HEK293 (cell line): ENCODE measurements around the gene UNC45B.
A peak's percentile ranks its signal among the peaks of the same experiment; 100 is the strongest.

Source experiments
- CTCF ChIA-PET: fragments of 350-600 bp; formaldehyde crosslinking; extraction: SDS; loops from one replicate; lab custom pipeline; 2021; ENCODE audit warnings: antibody characterized with exemption; lab: Yijun Ruan, JAX
- POLR2A ChIA-PET: fragments of 300-600 bp; formaldehyde crosslinking; extraction: SDS; loops from one replicate; lab custom pipeline; 2020; ENCODE audit warnings: antibody characterized with exemption, inconsistent platforms; lab: Yijun Ruan, JAX
- H3K27ac ChIP-seq: fragments of 200-500 bp; sonication (Bioruptor generic); 2 replicates; pipeline ENCODE4 v1.5.1; 2014; ENCODE audit warnings: low read depth, low read length, control low read depth, inconsistent platforms; ENCODE audit errors: extremely low read depth
- H3K36me3 ChIP-seq, 2 experiments: fragments of 200-500 bp in 1 of 2; sonication (Bioruptor generic) in 1 of 2; 1 replicate in 1 of 2; 2 replicates in 1 of 2; pipeline ENCODE4 v1.5.1; 2014 to 2017; ENCODE audit warnings: inconsistent platforms in 2 of 2, low read length in 2 of 2; ENCODE audit not compliant: control insufficient read depth in 2 of 2, insufficient read depth in 1 of 2
- H3K4me1 ChIP-seq: fragments of 200-500 bp; sonication (Bioruptor generic); 2 replicates; pipeline ENCODE4 v1.5.1; 2014; ENCODE audit warnings: mild to moderate bottlenecking, low read length, inconsistent platforms; ENCODE audit not compliant: control insufficient read depth, insufficient read depth
- H3K4me3 ChIP-seq: 2 replicates; pipeline ENCODE4 v1.5.1; 2011; ENCODE audit warnings: low read depth, mild to moderate bottlenecking, control low read depth, low read length, moderate library complexity
- H3K9me3 ChIP-seq: fragments of 200-500 bp; sonication (Bioruptor generic); 2 replicates; pipeline ENCODE4 v1.5.1; 2014; ENCODE audit warnings: low read depth, low read length, inconsistent platforms; ENCODE audit not compliant: control insufficient read depth, insufficient read depth
- GLIS2 ChIP-seq: fragments of 450-650 bp; formaldehyde crosslinking; IDR thresholded peaks from 2 replicates; pipeline ENCODE4 v1.5.1; 2016; ENCODE audit warnings: missing biosample characterization, missing genetic modification characterization
- KLF10 ChIP-seq: fragments of 450-650 bp; IDR thresholded peaks from 2 replicates; pipeline ENCODE4 v1.5.1; 2018; ENCODE audit warnings: missing biosample characterization, mild to moderate bottlenecking, missing genetic modification characterization
- TCF7L2 ChIP-seq: IDR thresholded peaks from 2 replicates; pipeline ENCODE4 v1.6.1; 2011; ENCODE audit warnings: low read depth, mild to moderate bottlenecking, inconsistent platforms, low read length, moderate library complexity, borderline replicate concordance
- TRIM28 ChIP-seq: IDR thresholded peaks from 2 replicates; pipeline ENCODE4 v1.6.1; 2011; ENCODE audit warnings: low read length, control low read depth, borderline replicate concordance
- ZBTB17 ChIP-seq: fragments of 450-650 bp; formaldehyde crosslinking; IDR thresholded peaks from 2 replicates; pipeline ENCODE4 v1.5.1; 2016; ENCODE audit warnings: missing biosample characterization, missing genetic modification characterization
- ZBTB21 ChIP-seq: fragments of 450-650 bp; formaldehyde crosslinking; IDR thresholded peaks from 2 replicates; pipeline ENCODE4 v1.5.1; 2017; ENCODE audit warnings: missing biosample characterization, missing genetic modification characterization
- ZBTB7A ChIP-seq: fragments of 450-650 bp; formaldehyde crosslinking; IDR thresholded peaks from 2 replicates; pipeline ENCODE4 v1.5.1; 2016; ENCODE audit warnings: low read depth, missing biosample characterization, missing genetic modification characterization
- ZFP37 ChIP-seq: fragments of 450-650 bp; formaldehyde crosslinking; IDR thresholded peaks from 2 replicates; pipeline ENCODE4 v1.5.1; 2016; ENCODE audit warnings: missing biosample characterization, missing genetic modification characterization
- ZNF121 ChIP-seq: fragments of 450-650 bp; formaldehyde crosslinking; IDR thresholded peaks from 2 replicates; pipeline ENCODE4 v1.5.1; 2016; ENCODE audit warnings: missing biosample characterization, missing genetic modification characterization
- ZNF184 ChIP-seq: fragments of 450-650 bp; IDR thresholded peaks from 2 replicates; pipeline ENCODE4 v1.5.1; 2018; ENCODE audit warnings: missing biosample characterization, mild to moderate bottlenecking, missing genetic modification characterization
- ZNF211 ChIP-seq: fragments of 450-650 bp; formaldehyde crosslinking; IDR thresholded peaks from 2 replicates; pipeline ENCODE4 v1.5.1; 2016; ENCODE audit warnings: low read depth, missing biosample characterization, missing genetic modification characterization
- ZNF24 ChIP-seq: fragments of 450-650 bp; formaldehyde crosslinking; IDR thresholded peaks from 2 replicates; pipeline ENCODE4 v1.5.1; 2016; ENCODE audit warnings: missing biosample characterization, missing genetic modification characterization
- ZNF311 ChIP-seq: fragments of 450-650 bp; formaldehyde crosslinking; IDR thresholded peaks from 2 replicates; pipeline ENCODE4 v1.5.1; 2017; ENCODE audit warnings: missing biosample characterization, missing genetic modification characterization, borderline replicate concordance
- ZNF37A ChIP-seq: fragments of 450-650 bp; IDR thresholded peaks from 2 replicates; pipeline ENCODE4 v1.5.1; 2018; ENCODE audit warnings: missing biosample characterization, missing genetic modification characterization
- ZNF394 ChIP-seq: fragments of 450-650 bp; formaldehyde crosslinking; IDR thresholded peaks from 2 replicates; pipeline ENCODE4 v1.5.1; 2016; ENCODE audit warnings: missing biosample characterization, missing genetic modification characterization, mild to moderate bottlenecking, moderate library complexity, borderline replicate concordance
- ZNF521 ChIP-seq: fragments of 450-650 bp; formaldehyde crosslinking; IDR thresholded peaks from 2 replicates; pipeline ENCODE4 v1.5.1; 2017; ENCODE audit warnings: missing biosample characterization, mild to moderate bottlenecking, missing genetic modification characterization
- ZNF548 ChIP-seq: fragments of 450-650 bp; formaldehyde crosslinking; IDR thresholded peaks from 2 replicates; pipeline ENCODE4 v1.5.1; 2016; ENCODE audit warnings: missing biosample characterization, missing genetic modification characterization
- ZNF561 ChIP-seq: fragments of 450-650 bp; IDR thresholded peaks from 2 replicates; pipeline ENCODE4 v1.5.1; 2018; ENCODE audit warnings: missing biosample characterization, missing genetic modification characterization, borderline replicate concordance
- ZNF596 ChIP-seq: fragments of 450-650 bp; IDR thresholded peaks from 2 replicates; pipeline ENCODE4 v1.5.0; 2018; ENCODE audit warnings: missing biosample characterization, mild to moderate bottlenecking, missing genetic modification characterization, moderate library complexity
- ZNF629 ChIP-seq: fragments of 450-650 bp; formaldehyde crosslinking; IDR thresholded peaks from 2 replicates; pipeline ENCODE4 v1.5.1; 2017; ENCODE audit warnings: missing biosample characterization, missing genetic modification characterization
- ZNF654 ChIP-seq: fragments of 450-650 bp; formaldehyde crosslinking; IDR thresholded peaks from 2 replicates; pipeline ENCODE4 v1.5.1; 2016; ENCODE audit warnings: low read depth, missing biosample characterization, missing genetic modification characterization
- ZNF670 ChIP-seq: fragments of 450-650 bp; formaldehyde crosslinking; IDR thresholded peaks from 2 replicates; pipeline ENCODE4 v1.5.1; 2016; ENCODE audit warnings: missing biosample characterization, missing genetic modification characterization, low read depth
- ZNF76 ChIP-seq: fragments of 450-650 bp; formaldehyde crosslinking; IDR thresholded peaks from 2 replicates; pipeline ENCODE4; 2016; ENCODE audit warnings: low read depth, missing biosample characterization, missing genetic modification characterization, borderline replicate concordance
- TF ChIP-seq, protein P1 (sequence below): fragments of 450-650 bp; formaldehyde crosslinking; optimal IDR thresholded peaks from 2 replicates; pipeline ENCODE3; 2016; ENCODE audit warnings: missing biosample characterization, mild to moderate bottlenecking, missing genetic modification characterization
- TF ChIP-seq, protein P2 (sequence below): fragments of 450-650 bp; IDR thresholded peaks from 2 replicates; pipeline ENCODE4 v1.5.1; 2018; ENCODE audit warnings: missing biosample characterization, missing genetic modification characterization
- TF ChIP-seq, protein P3 (sequence below): fragments of 450-650 bp; formaldehyde crosslinking; IDR thresholded peaks from 2 replicates; pipeline ENCODE4 v1.5.1; 2016; ENCODE audit warnings: missing biosample characterization, missing genetic modification characterization
- TF ChIP-seq, protein P4 (sequence below): fragments of 450-650 bp; formaldehyde crosslinking; IDR thresholded peaks from 2 replicates; pipeline ENCODE4 v1.5.1; 2016; ENCODE audit warnings: missing biosample characterization, missing genetic modification characterization
- TF ChIP-seq, protein P5 (sequence below): fragments of 450-650 bp; formaldehyde crosslinking; IDR thresholded peaks from 2 replicates; pipeline ENCODE4 v1.5.1; 2017; ENCODE audit warnings: missing biosample characterization, missing genetic modification characterization

Gene UNC45B

DNA sequence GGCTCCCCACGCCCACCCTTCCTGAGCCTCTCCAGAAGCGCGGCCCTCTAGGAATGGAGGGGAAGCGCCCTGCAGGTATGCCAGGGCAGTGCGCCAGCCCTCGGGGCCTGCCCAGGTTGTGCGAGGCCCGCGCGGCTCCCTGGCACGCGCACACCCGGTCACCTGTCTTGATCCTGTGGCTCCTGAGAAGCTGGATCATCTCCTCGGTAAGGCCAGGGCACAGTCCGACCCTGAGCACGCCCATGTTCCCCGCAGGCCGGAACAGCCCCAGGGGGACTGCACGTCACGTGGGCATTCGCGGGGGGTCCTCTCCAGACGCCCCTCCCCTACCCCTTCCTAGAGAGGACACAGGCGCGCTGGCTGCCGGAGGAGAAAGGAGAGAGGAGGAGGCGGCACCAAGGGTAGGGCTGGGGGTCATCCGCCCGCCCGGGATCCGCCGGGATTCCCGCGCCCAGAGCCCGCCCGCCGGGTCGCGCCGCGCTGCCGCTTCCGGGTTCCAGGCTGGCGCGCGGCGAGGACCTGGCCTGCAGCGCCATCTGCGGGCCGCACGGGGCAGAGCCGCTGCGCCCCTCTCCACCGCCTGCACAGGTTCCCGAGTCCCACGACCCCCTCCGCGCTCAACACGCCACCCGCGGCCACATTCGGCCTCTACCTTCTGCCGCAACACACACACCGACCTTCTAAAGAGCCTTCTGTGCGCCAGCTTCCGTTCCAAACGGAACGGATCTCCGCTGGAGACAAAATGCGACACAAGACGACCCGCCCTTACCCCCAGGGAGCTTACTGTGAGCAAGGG is 28.0 kb upstream of the UNC45B start, which contains the start of gene RAD51D:
Gene RAD51D (minus strand): TSS at position 491 of the 796 bp plus-strand sequence. CDS start 247 bp downstream, at position 244.
- Histone ChIP-seq H3K27ac (peak within 1 kb of the TSS; percentile 58), H3K9me3 (no peaks in the 10 kb centered on the region), H3K4me3 (peak within 1 kb of the TSS; percentile 72), H3K36me3 (peaks cover 0 to 13% of the 10 kb centered on the region in 2 experiments; a peak in 2 of 3 replicates), H3K4me1 (peaks cover 5% of the 10 kb centered on the region)
- CTCF ChIA-PET, result interaction anchor here (0.5 to 5.8 kb wide), 45 partner anchors 8 to 1537 kb away, joined by 3 to 79 read pairs (median 4); partner anchors contain the start of gene RFFL
- POLR2A ChIA-PET, result interaction anchor here (0.7 to 2.0 kb wide), 8 partner anchors 8 to 254 kb away, joined by 3 to 6 read pairs (median 3); partner anchors contain the start of gene SLFN11
- TF ChIP-seq ZBTB21 (tag by site-specific recombination) (0 out of 2 replicates have a peak, but pooled peaks have one; percentile 12), ZNF548 (no peak), TCF7L2 (no peak), ZNF24 (no peak; the same call in 1 of the 2 replicates), ZNF311 (tag by site-specific recombination) (no peak), ZNF629 (tag by site-specific recombination) (peak; percentile 32; the same call in 1 of the 2 replicates), ZNF211 (no peak), ZBTB17 (tag by site-specific recombination) (peak; percentile 65), ZNF184 (tag by site-specific recombination) (no peak), ZNF654 (tag by site-specific recombination) (peak; percentile 41), ZNF596 (tag by site-specific recombination) (0 out of 2 replicates have a peak, but pooled peaks have one; percentile 25), ZNF561 (peak; percentile 75; the same call in 1 of the 2 replicates), TRIM28 (peak; percentile 56; the same call in 1 of the 2 replicates), GLIS2 (tag by site-specific recombination) (peak; percentile 99), ZFP37 (tag by site-specific recombination) (no peak), ZNF121 (tag by site-specific recombination) (no peak), ZNF394 (tag by site-specific recombination) (peak; percentile 29; the same call in 1 of the 2 replicates), ZNF37A (tag by site-specific recombination) (no peak), ZNF76 (peak; percentile 25; the same call in 1 of the 2 replicates), ZNF521 (no peak), ZNF670 (no peak), ZBTB7A (peak; percentile 20; the same call in 1 of the 2 replicates), KLF10 (tag by site-specific recombination) (peak; percentile 44; the same call in 1 of the 2 replicates)
- TF ChIP-seq, protein P1, sequence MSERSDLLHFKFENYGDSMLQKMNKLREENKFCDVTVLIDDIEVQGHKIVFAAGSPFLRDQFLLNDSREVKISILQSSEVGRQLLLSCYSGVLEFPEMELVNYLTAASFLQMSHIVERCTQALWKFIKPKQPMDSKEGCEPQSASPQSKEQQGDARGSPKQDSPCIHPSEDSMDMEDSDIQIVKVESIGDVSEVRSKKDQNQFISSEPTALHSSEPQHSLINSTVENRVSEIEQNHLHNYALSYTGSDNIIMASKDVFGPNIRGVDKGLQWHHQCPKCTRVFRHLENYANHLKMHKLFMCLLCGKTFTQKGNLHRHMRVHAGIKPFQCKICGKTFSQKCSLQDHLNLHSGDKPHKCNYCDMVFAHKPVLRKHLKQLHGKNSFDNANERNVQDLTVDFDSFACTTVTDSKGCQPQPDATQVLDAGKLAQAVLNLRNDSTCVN (tag by site-specific recombination), result peak; percentile 83
- TF ChIP-seq, protein P2, sequence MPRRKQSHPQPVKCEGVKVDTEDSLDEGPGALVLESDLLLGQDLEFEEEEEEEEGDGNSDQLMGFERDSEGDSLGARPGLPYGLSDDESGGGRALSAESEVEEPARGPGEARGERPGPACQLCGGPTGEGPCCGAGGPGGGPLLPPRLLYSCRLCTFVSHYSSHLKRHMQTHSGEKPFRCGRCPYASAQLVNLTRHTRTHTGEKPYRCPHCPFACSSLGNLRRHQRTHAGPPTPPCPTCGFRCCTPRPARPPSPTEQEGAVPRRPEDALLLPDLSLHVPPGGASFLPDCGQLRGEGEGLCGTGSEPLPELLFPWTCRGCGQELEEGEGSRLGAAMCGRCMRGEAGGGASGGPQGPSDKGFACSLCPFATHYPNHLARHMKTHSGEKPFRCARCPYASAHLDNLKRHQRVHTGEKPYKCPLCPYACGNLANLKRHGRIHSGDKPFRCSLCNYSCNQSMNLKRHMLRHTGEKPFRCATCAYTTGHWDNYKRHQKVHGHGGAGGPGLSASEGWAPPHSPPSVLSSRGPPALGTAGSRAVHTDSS (tag by site-specific recombination), result no peak
- TF ChIP-seq, protein P3, sequence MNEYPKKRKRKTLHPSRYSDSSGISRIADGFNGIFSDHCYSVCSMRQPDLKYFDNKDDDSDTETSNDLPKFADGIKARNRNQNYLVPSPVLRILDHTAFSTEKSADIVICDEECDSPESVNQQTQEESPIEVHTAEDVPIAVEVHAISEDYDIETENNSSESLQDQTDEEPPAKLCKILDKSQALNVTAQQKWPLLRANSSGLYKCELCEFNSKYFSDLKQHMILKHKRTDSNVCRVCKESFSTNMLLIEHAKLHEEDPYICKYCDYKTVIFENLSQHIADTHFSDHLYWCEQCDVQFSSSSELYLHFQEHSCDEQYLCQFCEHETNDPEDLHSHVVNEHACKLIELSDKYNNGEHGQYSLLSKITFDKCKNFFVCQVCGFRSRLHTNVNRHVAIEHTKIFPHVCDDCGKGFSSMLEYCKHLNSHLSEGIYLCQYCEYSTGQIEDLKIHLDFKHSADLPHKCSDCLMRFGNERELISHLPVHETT (tag by site-specific recombination), result no peak
- TF ChIP-seq, protein P4, sequence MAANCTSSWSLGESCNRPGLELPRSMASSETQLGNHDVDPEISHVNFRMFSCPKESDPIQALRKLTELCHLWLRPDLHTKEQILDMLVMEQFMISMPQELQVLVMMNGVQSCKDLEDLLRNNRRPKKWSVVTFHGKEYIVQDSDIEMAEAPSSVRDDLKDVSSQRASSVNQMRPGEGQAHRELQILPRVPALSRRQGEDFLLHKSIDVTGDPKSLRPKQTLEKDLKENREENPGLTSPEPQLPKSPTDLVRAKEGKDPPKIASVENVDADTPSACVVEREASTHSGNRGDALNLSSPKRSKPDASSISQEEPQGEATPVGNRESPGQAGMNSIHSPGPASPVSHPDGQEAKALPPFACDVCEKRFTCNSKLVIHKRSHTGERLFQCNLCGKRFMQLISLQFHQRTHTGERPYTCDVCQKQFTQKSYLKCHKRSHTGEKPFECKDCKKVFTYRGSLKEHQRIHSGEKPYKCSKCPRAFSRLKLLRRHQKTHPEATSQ (tag by site-specific recombination), result no peak
- TF ChIP-seq, protein P5, sequence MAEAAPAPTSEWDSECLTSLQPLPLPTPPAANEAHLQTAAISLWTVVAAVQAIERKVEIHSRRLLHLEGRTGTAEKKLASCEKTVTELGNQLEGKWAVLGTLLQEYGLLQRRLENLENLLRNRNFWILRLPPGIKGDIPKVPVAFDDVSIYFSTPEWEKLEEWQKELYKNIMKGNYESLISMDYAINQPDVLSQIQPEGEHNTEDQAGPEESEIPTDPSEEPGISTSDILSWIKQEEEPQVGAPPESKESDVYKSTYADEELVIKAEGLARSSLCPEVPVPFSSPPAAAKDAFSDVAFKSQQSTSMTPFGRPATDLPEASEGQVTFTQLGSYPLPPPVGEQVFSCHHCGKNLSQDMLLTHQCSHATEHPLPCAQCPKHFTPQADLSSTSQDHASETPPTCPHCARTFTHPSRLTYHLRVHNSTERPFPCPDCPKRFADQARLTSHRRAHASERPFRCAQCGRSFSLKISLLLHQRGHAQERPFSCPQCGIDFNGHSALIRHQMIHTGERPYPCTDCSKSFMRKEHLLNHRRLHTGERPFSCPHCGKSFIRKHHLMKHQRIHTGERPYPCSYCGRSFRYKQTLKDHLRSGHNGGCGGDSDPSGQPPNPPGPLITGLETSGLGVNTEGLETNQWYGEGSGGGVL (tag by site-specific recombination), result peak; percentile 45; the same call in 1 of the 2 replicates
